OCI-LY7 (cell line): ENCODE measurements around the gene SLC38A4.

Experiments
- EZH2phosphoT487 ChIP-seq: fragments of 200-600 bp; sonication (generic); IDR thresholded peaks from 2 replicates; pipeline ENCODE4 v1.6.1; 2018; ENCODE audit warnings: low read depth, borderline replicate concordance, mild to moderate bottlenecking, mixed run types, antibody characterized with exemption, low read length, moderate library complexity, mixed read lengths
- TF ChIP-seq, protein P1 (sequence below): fragments of 200-600 bp; sonication (generic); conservative IDR thresholded peaks from 2 replicates; pipeline ENCODE4 v1.5.1; 2014; ENCODE audit warnings: mild to moderate bottlenecking, antibody characterized with exemption, low read length, moderate library complexity, mixed read lengths

DNA sequence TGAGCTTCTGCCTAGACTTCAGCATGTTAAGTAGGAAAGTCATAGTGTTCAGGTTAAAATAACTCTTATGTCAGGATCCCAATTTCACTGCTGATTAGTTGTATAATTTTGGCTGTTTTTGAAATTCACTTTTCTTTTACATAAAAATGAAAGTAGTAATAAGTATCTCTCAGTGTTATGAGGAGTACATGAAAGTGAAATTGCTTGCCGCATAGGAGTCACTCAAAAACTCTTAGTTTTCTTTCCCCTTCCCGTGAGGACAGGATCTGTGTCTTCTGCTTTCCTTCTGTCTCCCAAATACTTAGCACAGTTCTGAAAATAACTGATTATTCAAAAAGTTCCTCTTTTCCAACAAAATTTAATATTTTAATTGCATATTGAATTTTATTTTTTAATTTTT is 100.5 kb downstream of the SLC38A4 start:
- TF ChIP-seq, protein P1, sequence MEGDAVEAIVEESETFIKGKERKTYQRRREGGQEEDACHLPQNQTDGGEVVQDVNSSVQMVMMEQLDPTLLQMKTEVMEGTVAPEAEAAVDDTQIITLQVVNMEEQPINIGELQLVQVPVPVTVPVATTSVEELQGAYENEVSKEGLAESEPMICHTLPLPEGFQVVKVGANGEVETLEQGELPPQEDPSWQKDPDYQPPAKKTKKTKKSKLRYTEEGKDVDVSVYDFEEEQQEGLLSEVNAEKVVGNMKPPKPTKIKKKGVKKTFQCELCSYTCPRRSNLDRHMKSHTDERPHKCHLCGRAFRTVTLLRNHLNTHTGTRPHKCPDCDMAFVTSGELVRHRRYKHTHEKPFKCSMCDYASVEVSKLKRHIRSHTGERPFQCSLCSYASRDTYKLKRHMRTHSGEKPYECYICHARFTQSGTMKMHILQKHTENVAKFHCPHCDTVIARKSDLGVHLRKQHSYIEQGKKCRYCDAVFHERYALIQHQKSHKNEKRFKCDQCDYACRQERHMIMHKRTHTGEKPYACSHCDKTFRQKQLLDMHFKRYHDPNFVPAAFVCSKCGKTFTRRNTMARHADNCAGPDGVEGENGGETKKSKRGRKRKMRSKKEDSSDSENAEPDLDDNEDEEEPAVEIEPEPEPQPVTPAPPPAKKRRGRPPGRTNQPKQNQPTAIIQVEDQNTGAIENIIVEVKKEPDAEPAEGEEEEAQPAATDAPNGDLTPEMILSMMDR, result no peak
- no peak for TF ChIP-seq EZH2phosphoT487
